ENCODE data around the gene PTPN21. TPM values are rescaled to one million over a fixed set of nuclear protein-coding genes. Genes with fewer than 3 reads are reported as not detected.

PTPN21 gene
- polyA plus RNA-seq, 3 donors, result not detected

- intact Hi-C loops (cut with micrococcal nuclease), result no loop called here
- H3K27ac ChIP-seq (ENCODE audit: low read depth in 1 of 2, low read length in 2 of 2), result no peak overlapping the region
- no peaks in the 10 kb centered on the region for H3K36me3 ChIP-seq (replicated peaks in 1 of 2; ENCODE audit: control insufficient read depth in 1 of 2, insufficient read depth in 2 of 2, low read length in 2 of 2)
- H3K4me1 Mint-ChIP-seq, result no peaks in the 10 kb centered on the region
- no peak for TF ChIP-seq CTCF (IDR thresholded peaks at IDR 0.05)
- H3K4me2 ChIP-seq (replicated peaks; ENCODE audit: extremely low read depth, low read length, poor library complexity, severe bottlenecking), result no peak overlapping the region
- no peak overlapping the region for H2AFZ ChIP-seq (ENCODE audit: insufficient read depth, low read depth, low read length, poor library complexity, severe bottlenecking)
- H3K36me3 Mint-ChIP-seq, result no peaks in the 10 kb centered on the region
- H4K20me1 ChIP-seq (ENCODE audit: insufficient read depth, low read length), result no peaks in the 10 kb centered on the region
- H3K27me3 ChIP-seq (ENCODE audit: control insufficient read depth in 2 of 2, insufficient read depth in 2 of 2, low read length in 2 of 2), result no peaks in the 10 kb centered on the region
- no peaks in the 10 kb centered on the region for H3K4me1 ChIP-seq (ENCODE audit: control insufficient read depth in 1 of 2, insufficient read depth in 2 of 2, low read length in 2 of 2)
- H3K9me3 Mint-ChIP-seq, result peaks cover 0 to 6% (median 2%) of the 10 kb centered on the region in 7 donors
- peaks cover 0 to 4% (median 2%) of the 10 kb centered on the region in 3 donors for H3K27me3 Mint-ChIP-seq (ENCODE audit: low read depth in 3 of 3)
- no peaks in the 10 kb centered on the region for H3K79me2 ChIP-seq (ENCODE audit: insufficient read depth, low read length)
- no peak for DNase-seq
- no peak overlapping the region for H3K27ac Mint-ChIP-seq
- no peak overlapping the region for H3K4me3 ChIP-seq (replicated peaks in 1 of 3; ENCODE audit: low read depth in 2 of 3, low read length in 3 of 3)
- H3K9ac ChIP-seq (ENCODE audit: insufficient read depth, low read length, poor library complexity, severe bottlenecking), result no peak overlapping the region
- H3K9me3 ChIP-seq (replicated peaks in 1 of 2; ENCODE audit: control insufficient read depth in 1 of 2, insufficient read depth in 1 of 2, low read length in 2 of 2), result no peaks in the 10 kb centered on the region
- no peak overlapping the region for H3K4me3 Mint-ChIP-seq
- WGBS (ENCODE audit: insufficient coverage), result no CpG with 5 or more reads among the region's 2 CpGs
Observed at GRCh38 chr14:88519907-88520306, 34.9 kb downstream of the PTPN21 start.

- Histone ChIP-seq H3K4me1 (ENCODE audit: control insufficient read depth in 1 of 2, insufficient read depth in 2 of 2, low read length in 2 of 2) (no peaks in the 10 kb centered on the region), H3K4me2 (replicated peaks; ENCODE audit: extremely low read depth, low read length, poor library complexity, severe bottlenecking) (no peak overlapping the region), H3K79me2 (ENCODE audit: insufficient read depth, low read length) (no peaks in the 10 kb centered on the region), H3K27ac (ENCODE audit: low read depth in 1 of 2, low read length in 2 of 2) (no peak overlapping the region), H4K20me1 (ENCODE audit: insufficient read depth, low read length) (no peaks in the 10 kb centered on the region), H3K4me3 (replicated peaks in 1 of 3; ENCODE audit: low read depth in 2 of 3, low read length in 3 of 3) (no peak overlapping the region), H3K9ac (ENCODE audit: insufficient read depth, low read length, poor library complexity, severe bottlenecking) (no peak overlapping the region), H3K36me3 (replicated peaks in 1 of 2; ENCODE audit: control insufficient read depth in 1 of 2, insufficient read depth in 2 of 2, low read length in 2 of 2) (no peaks in the 10 kb centered on the region), H3K9me3 (replicated peaks in 1 of 2; ENCODE audit: control insufficient read depth in 1 of 2, insufficient read depth in 1 of 2, low read length in 2 of 2) (no peaks in the 10 kb centered on the region), H2AFZ (ENCODE audit: insufficient read depth, low read depth, low read length, poor library complexity, severe bottlenecking) (no peak overlapping the region), H3K27me3 (ENCODE audit: control insufficient read depth in 2 of 2, insufficient read depth in 2 of 2, low read length in 2 of 2) (no peaks in the 10 kb centered on the region)
- H3K27ac Mint-ChIP-seq, result no peak overlapping the region
- H3K27me3 Mint-ChIP-seq (ENCODE audit: low read depth in 3 of 3), result peaks cover 0 to 4% (median 2%) of the 10 kb centered on the region in 3 donors
- H3K4me1 Mint-ChIP-seq, result no peaks in the 10 kb centered on the region
- DNase-seq, result no peak
- intact Hi-C loops (cut with micrococcal nuclease), result no loop called here
- H3K9me3 Mint-ChIP-seq, result peaks cover 0 to 6% (median 1%) of the 10 kb centered on the region in 7 donors
- no CpG with 5 or more reads among the region's 5 CpGs for WGBS (ENCODE audit: insufficient coverage)
- no peak overlapping the region for H3K4me3 Mint-ChIP-seq
- TF ChIP-seq CTCF (IDR thresholded peaks at IDR 0.05), result no peak
- H3K36me3 Mint-ChIP-seq, result no peaks in the 10 kb centered on the region
Observed at GRCh38 chr14:88518592-88519512, 36.0 kb downstream of the PTPN21 start.
